GM21619 (cell line): ENCODE results near the gene PTPN3.
"Not testable (repeated sequence)": the region's sequence is repeated elsewhere in the genome, so short reads cannot be mapped to it uniquely, and the experiment has no call there.

Source experiments
- ATAC-seq: cut with Tn5 transposase; IDR thresholded peaks from one replicate; pipeline ENCODE4 v1.9.1; 2021; ENCODE audit not compliant: unreplicated experiment

The PTPN3 gene

GRCh38 chr9:109403116-109403515 lies 95.0 kb downstream of the PTPN3 start:
- ATAC-seq = no peak

- ATAC-seq = no peak
These were observed 96.2 kb downstream of the PTPN3 start for GRCh38 chr9:109401990-109402318.

- peak; percentile 35 for ATAC-seq
These were observed 96.7 kb downstream of the PTPN3 start for GRCh38 chr9:109401169-109401989.

- ATAC-seq = peak; percentile 81
These were observed 98.8 kb downstream of the PTPN3 start for GRCh38 chr9:109399258-109399767.

- ATAC-seq = no peak
These were observed 106.9 kb downstream of the PTPN3 start for GRCh38 chr9:109391176-109391575.

- no peak for ATAC-seq
These were observed 110.3 kb downstream of the PTPN3 start for GRCh38 chr9:109387856-109388255.

- ATAC-seq = no peak
These were observed 110.9 kb downstream of the PTPN3 start for GRCh38 chr9:109387206-109387605.

GRCh38 chr9:109385499-109385898 lies 112.6 kb downstream of the PTPN3 start:
- no peak for ATAC-seq

- ATAC-seq = no peak
These were observed 114.2 kb downstream of the PTPN3 start for GRCh38 chr9:109383947-109384346.

- ATAC-seq = no peak
These were observed 114.8 kb downstream of the PTPN3 start for GRCh38 chr9:109383356-109383755.

- ATAC-seq = no peak
These were observed 115.5 kb downstream of the PTPN3 start for GRCh38 chr9:109382585-109382984.

- no peak for ATAC-seq
These were observed 115.9 kb downstream of the PTPN3 start for GRCh38 chr9:109382182-109382581.

- ATAC-seq = peak; percentile 66
These were observed 116.9 kb downstream of the PTPN3 start for GRCh38 chr9:109381011-109381729.

GRCh38 chr9:109379513-109379912 lies 118.6 kb downstream of the PTPN3 start:
- ATAC-seq = no peak

- no peak for ATAC-seq
These were observed 119.8 kb downstream of the PTPN3 start for GRCh38 chr9:109378316-109378715.

- no peak for ATAC-seq
These were observed 125.9 kb downstream of the PTPN3 start for GRCh38 chr9:109372246-109372645.

GRCh38 chr9:109371374-109371773 lies 126.7 kb downstream of the PTPN3 start:
- no peak for ATAC-seq

- ATAC-seq = peak; percentile 62
These were observed 128.8 kb downstream of the PTPN3 start for GRCh38 chr9:109369285-109369684.

- no peak for ATAC-seq
These were observed 137.3 kb downstream of the PTPN3 start for GRCh38 chr9:109360771-109361170.

- ATAC-seq = not testable (repeated sequence)
These were observed 139.0 kb downstream of the PTPN3 start for GRCh38 chr9:109358968-109359603.

GRCh38 chr9:109355564-109356297 lies 142.4 kb downstream of the PTPN3 start:
- ATAC-seq = no peak
